HG03565 (cell line): Measurements from ENCODE around the gene PCSK1N.

ENCODE experiments used
- ATAC-seq: cut with Tn5 transposase; IDR thresholded peaks from one replicate; pipeline ENCODE4 v1.9.1; 2021; ENCODE audit warnings: mild to moderate bottlenecking, moderate library complexity; ENCODE audit not compliant: unreplicated experiment

Gene PCSK1N

DNA sequence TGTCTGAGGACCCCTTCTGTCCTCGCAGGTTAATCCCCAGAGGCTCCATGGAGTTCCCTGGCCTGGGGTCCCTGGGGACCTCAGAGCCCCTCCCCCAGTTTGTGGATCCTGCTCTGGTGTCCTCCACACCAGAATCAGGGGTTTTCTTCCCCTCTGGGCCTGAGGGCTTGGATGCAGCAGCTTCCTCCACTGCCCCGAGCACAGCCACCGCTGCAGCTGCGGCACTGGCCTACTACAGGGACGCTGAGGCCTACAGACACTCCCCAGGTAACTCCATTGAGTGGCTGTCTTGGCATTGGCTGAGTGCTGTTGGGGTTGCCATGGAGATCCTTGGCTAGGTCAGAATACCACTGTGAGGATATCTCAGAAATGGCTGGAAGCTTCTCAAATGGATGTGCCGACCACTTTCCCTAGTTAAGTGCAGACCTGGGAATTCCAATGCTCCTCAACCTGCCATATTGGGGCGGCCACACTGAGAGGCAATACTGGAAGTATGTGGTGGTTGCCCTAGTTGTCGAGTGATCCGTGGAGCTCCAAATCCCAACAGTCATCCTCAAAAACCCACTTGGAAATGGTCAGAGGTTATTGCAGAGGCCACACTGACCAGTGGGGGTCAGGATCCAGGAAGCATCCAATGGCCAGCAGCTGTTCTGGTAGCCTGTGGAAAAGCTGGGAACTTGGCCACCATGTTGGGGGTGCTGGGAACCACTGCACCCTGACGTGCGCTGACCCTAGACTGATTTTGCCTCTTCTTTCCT, 44.2 kb downstream of the PCSK1N start:
- no peak for ATAC-seq

DNA sequence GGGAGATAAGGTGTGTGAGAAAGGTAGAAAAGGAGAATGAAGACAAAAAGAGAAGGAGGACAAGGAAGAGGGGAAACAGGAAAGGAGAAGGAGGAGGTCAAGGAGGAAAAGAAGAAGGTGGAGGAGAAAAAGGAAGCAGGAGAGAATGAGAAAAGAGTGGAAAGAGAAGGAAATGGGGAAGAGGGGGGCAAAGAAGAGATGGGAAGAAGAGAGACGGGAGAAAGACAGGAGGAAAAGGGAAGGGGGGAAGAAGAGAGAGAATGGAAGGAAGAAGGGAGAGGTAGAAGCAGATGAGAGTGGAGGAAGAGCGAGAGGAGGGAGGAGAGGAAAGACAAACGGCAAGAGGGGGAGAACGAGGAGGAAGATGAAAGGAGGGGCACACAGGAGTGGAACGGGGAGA, 44.9 kb downstream of the PCSK1N start:
- no peak for ATAC-seq

DNA sequence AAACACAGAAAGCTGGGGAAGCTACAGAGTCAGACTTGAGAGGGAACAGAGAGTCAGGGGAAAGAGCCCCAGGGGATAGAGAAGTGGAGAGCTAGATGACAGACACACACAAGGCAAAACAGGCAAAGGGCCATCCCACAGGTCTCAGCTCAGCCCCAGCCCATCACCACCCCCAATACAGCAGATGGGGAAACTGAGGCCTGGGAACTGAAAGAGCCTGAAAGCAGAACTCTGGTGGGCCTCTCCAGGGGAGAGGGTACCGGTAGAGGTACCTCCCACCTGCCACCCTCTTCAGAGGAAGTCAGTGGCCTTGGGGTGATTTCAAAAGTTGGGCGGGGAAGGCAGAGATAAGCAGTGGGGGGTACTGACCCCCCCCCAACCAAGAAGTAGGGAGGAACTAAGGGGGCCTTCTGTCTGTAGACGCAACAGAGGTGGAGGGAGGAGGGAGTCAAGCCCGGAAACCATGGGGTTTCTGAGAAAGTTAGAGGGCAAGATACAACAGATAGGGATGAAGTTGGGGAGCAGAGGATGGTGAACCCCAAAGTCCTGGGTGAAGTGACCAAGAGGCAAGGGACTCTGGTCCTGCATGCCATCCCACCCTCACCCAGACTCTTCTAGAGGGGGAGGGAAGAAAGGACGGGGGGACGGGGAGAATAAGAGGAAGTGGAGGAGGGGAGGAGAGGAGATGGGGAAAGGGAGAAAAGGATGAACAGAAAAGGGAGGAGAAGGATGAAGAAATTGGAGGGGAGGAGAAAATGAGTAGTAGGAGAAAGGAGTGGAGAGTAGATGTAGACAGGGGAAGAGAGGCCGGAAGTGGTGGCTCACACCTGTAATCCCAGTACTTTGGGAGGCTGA, 45.8 kb downstream of the PCSK1N start:
- ATAC-seq: no peak

DNA sequence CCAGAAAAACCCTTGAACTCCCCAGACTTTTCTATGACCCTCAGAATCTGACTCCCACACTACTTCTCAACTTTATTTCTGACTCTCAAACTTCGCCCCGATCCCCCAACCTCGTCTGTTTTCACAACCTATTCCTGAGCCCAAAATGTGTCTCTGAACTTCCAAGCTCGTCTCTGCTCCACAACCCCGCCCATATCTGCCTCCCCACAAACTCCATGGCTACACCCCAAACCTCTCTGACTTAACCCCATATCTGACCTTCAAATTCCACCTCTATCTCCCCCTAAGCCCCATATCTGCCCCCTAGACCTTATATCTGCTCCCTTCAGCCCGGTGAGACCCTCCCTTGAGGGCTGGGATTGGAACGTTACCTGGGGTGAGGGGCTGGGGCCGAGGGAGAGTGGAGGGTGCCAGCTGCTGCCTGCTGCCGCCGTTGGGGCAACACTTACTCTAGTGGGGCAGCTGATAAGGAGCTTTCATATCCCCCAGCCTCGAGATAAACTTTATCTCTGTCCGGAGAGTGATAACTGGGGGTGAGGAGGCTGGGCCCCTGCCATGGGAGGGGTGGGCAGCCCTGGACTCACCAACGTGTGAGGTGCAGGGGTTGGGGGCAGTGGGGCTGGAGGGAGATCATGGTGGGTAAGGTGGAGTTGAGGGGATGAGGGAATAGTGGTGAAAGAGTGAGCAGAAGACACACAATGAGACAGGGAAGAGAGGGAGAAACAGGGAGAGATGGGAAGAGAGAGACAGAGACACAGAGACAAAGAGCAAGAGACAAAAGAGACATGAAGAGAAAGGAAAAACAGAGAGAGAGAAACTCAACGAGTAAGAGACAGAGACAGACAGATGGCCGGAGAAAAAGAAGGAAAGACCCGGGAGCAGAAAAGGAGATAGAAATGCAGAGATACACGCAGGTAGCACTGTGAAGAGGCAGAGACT, 47.6 kb downstream of the PCSK1N start:
- no peak for ATAC-seq

DNA sequence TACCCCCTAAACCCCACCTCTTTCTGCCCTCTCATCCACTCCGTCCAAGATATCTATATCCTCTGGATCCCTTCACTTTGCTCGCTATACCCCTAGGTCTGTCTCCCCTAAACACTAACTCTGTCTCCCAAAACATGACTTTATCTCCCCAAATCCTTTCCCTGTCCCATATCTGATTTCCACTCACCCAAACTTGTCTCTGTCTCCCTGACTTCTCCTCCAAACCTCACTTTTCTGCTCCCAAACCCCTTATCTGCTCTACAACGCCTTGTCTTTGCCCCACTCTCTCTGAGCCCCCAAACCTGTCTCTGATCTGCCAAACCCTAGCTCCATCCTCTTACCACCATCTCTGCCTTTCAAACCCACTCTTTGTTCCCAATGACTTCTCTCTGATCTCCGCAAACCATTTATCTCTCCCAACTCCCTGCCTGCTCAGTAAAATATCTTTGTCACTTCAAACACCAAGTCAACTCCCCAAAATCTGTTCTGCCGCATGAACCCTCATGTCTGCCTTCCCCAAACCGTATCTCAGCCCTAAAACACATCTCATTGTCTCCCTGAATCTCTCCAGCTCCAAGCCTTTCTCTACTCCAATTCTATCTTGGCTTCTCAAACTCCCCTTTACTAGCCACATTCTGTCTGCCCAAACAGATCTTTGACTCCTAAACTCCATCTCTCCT, 48.4 kb downstream of the PCSK1N start:
- no peak for ATAC-seq

DNA sequence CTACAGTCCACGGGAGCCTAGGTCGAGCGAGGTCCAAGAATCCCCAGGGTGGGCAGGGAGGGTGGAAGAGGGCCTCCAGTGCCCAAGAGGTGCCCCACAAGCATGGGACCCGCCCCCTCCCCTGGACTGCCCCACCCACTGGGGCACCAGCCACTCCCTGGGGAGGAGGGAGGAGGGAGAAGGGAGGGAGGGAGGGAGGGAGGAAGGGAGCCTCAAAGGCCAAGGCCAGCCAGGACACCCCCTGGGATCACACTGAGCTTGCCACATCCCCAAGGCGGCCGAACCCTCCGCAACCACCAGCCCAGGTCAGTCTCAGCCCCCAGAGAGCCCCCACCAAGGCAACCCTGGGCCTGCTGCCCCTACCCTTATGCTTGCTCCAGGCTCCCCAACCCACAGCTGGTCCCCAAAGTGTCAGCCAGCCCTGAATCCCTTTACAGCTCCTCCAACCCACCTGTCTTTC, 49.0 kb downstream of the PCSK1N start, which contains the start of gene GATA1:
TSS of gene GATA1 (plus strand) at position 250 of the 460 bp plus-strand sequence. CDS start 4,520 bp downstream, outside the sequence.
- ATAC-seq: no peak

DNA sequence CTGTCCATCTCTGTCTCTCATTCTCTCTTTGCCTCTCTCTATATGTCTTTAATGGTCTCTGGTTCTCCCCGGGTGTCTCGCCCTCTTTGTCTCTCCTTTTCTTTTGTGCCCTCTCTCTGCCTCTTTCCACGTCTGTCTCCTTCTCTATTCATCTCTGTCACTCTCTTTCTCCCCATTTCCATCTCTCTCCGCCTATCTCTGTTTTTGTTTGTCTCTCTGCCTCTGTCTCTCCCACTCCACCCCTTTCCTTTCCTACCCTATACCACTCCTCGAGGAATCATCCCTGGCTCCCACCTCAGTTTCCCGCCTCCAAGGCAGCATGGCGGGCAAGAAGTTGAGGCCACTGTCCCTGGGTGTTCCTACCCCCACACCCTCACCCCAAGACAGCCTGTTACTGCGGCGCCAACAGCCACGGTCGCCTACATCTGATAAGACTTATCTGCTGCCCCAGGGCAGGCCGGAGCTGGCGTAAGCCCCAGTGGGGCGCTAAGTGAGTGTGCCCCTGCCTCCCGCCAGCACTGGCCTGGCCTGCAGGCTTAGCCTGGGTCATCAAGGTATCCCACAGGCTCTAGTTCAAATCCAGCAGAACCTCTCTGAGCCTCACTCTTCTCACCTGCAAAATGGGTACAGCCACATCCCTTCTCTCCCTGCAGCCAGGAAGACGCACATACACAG, 49.7 kb downstream of the PCSK1N start:
- no peak for ATAC-seq

DNA sequence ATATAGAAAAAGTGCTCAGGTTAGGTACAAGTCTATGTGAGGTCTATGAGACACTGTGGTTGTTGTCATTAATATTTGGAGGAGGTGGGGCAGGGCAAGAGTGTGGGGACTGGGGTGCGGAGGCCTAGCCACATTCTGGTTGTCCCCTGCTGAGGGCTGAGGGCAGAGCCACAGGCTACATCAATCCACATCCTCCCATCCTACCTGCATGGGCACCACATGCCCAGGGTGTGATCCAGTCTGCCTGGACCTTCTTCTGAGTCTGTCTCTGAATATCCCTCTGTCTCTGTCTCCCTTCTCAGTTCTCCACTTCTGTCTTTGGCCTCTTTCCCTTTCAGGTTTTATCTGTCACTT, 50.2 kb downstream of the PCSK1N start:
- no peak for ATAC-seq

DNA sequence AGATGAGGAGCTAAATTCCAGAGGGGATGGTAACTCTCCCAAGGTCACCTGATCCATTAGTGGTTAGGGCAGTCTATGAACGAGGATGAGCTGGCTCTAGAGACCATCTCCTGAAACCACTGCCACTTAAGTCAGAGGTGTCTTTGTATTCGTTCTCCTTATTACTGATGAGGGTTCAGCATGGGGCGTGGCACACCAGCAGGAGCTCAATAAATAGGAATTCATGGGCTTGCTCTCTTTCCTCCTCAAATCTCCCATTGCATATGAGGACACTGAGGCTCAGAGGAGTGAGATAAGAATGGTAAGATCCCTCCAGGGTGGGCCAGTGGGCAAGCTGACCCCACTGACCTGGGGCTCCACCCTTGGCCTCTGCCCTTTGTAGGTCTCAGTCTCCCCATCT, 50.7 kb downstream of the PCSK1N start:
- no peak for ATAC-seq

DNA sequence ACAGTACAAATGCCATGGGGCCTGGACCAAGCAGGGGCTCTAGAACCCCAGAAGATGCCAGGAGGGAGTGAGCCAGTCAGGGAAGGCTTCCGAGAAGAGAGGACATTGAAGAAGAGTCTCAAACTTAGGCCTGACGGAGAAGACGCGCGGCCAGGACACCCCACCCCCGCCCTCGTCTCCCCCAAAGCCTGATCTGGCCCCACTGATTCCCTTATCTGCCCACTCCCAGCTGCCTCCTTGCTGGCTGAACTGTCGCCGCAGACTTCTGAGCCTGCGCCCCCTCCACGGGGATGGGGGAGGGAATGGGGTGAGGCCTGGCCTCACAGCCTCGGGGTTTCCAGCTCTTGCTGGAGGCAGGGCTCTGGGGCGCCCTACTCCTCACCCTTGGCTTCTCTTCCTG, 52.6 kb downstream of the PCSK1N start:
- no peak for ATAC-seq

DNA sequence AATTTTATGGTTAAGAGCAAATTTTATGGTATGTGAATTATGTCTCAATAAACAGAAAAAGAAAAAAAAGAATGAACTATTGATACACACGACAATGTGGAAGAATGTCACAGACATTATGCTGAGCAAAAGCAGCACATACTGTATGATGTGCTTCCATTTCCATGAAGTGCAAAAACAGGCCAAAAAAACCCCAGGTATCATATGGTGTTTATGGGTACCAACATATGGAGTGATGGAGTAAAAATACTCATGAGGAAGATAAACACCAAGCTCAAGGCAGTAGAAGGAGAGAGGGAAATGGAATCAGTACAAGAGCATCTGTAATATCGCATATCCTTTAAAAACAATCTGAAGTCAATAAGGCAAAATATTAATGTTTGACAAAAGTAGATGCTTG, 53.2 kb downstream of the PCSK1N start:
- no peak for ATAC-seq

DNA sequence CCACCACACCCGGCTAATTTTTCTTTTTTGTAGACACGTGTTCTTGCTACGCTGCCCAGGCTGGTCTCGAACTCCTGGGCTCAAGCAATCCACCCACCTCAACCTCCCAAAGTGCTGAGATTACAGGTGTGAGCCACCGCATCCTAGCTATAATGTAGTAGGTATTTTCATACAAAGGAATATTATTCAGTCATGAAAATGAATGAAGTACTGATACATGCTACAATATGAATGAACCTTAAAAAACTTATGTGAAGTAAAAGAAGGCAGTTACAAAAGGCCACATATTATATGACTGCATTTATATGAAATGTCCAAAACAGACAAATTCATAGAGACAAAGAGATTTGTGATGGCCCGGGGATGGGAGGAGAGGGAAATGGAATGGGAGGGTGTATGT, 53.7 kb downstream of the PCSK1N start:
- no peak for ATAC-seq
